Naive B cell (primary cell): Measurements from ENCODE around the gene EDN3. TPM values are rescaled to one million over a fixed set of nuclear protein-coding genes. Genes with fewer than 3 reads are reported as not detected.
A peak's percentile ranks its signal among the peaks of the same experiment; 100 is the strongest.

Experiments
- ATAC-seq, 2 donors: fragments of 150-1000 bp; cut with Tn5 transposase; 2 replicates each; pipeline ENCODE4 v1.10.0; 2021; ENCODE audit warnings: low read depth in 2 of 2, mild to moderate bottlenecking in 2 of 2, moderate library complexity in 2 of 2
- DNase-seq: peaks from one replicate; pipeline ENCODE4 v3.0.0; 2022
- H3K27ac Mint-ChIP-seq, 6 donors: one replicate each; pipeline ENCODE4 v1.8.0; 2020 to 2022; ENCODE audit warnings: mild to moderate bottlenecking in 6 of 6, mixed read lengths in 6 of 6, moderate library complexity in 5 of 6, inconsistent platforms in 2 of 6
- H3K27me3 Mint-ChIP-seq, 3 donors: one replicate each; pipeline ENCODE4 v1.8.0; 2021 to 2022; ENCODE audit warnings: mixed read lengths in 3 of 3, mild to moderate bottlenecking in 1 of 3
- H3K36me3 Mint-ChIP-seq, 2 donors: one replicate each; pipeline ENCODE4 v1.8.0; 2020 to 2022; ENCODE audit warnings: mixed read lengths in 2 of 2, inconsistent platforms in 1 of 2, mild to moderate bottlenecking in 1 of 2
- H3K4me1 Mint-ChIP-seq, 3 donors: one replicate each; pipeline ENCODE4 v1.8.0; 2020 to 2022; ENCODE audit warnings: mixed read lengths in 3 of 3, inconsistent platforms in 1 of 3, mild to moderate bottlenecking in 1 of 3, moderate library complexity in 1 of 3
- H3K4me3 Mint-ChIP-seq, 8 donors: one replicate each; pipeline ENCODE4 v1.8.0; 2020 to 2022; ENCODE audit warnings: mild to moderate bottlenecking in 8 of 8, mixed read lengths in 8 of 8, moderate library complexity in 8 of 8, inconsistent platforms in 2 of 8
- H3K9me3 Mint-ChIP-seq, 7 donors: one replicate each; pipeline ENCODE4 v1.8.0; 2020 to 2022; ENCODE audit warnings: mixed read lengths in 7 of 7, mild to moderate bottlenecking in 5 of 7, inconsistent platforms in 2 of 7, moderate library complexity in 1 of 7
- polyA plus RNA-seq, 6 donors: library from polyadenylated mRNA; unstranded; fragments of 300-500 nt; fragmentation: Illumina TruSeq; gene quantifications; one replicate each; pipeline ENCODE4 v1.2.3, GENCODE V29; 2021; ENCODE audit warnings: low read depth in 6 of 6

Gene EDN3
- polyA plus RNA-seq, 6 donors from 2014 or later: not detected

DNA sequence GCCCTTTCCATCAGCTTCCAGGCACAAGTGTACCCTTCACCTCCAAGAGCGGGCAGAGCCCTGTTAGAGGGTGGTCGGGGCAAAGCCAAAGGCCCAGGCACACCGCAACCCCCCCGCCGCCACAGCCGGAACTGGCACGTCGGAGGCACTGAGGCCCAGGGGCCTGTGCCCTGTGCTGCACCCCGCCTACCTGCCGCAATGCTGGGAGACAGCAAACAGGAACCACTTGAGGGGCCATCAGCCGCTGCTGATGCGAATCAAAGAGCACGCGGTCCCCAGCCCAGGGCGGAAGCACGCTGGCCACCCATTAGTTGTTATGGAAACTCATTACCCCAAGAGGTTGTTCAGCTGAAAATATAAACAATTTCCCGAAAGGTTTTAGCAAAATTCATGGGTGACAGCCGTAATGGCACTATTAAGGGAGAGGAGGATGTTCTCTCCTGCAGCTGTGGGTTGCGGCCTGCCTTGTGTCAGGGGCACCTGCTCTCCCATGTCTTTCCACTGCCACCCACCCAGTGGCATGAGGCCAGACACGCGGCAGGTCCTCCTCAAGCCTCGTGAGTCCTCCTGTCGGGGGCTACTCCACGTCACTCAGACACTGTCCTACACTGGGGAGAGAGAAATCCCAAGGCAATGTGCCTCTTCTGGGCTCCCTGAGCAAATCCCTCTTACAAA, 65.3 kb downstream of the EDN3 start:
- DNase-seq (no peak), ATAC-seq (no peak)
- H3K4me1 Mint-ChIP-seq: no peaks in the 10 kb centered on the region
- H3K4me3 Mint-ChIP-seq: peak overlapping the region in 1 of 8 donors; percentile 48
- no peaks in the 10 kb centered on the region for H3K36me3 Mint-ChIP-seq
- H3K27ac Mint-ChIP-seq: no peak overlapping the region
- peaks cover 0 to 2% (median 0%) of the 10 kb centered on the region in 7 donors for H3K9me3 Mint-ChIP-seq
- H3K27me3 Mint-ChIP-seq: peaks cover 0 to 6% (median under 1%) of the 10 kb centered on the region in 3 donors

DNA sequence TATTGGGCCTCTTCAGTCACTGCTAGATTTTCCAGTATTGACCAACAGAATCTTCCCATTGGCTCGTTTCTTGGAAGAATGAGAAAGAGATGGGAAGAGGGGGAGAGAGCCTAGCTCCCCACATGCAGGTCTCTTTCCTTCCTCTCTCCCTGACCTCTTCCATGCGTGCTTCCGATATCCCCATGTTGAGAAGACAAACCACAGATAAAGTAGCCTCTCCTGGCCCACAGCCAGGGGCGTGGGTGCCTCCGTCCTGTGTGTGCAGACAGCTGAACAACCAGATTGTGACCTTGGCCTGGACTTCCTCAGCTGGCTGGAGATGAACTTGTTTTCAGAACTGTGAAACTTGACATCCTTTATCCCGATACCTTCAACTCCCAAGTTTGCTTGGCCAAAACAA, 71.0 kb downstream of the EDN3 start:
- H3K9me3 Mint-ChIP-seq: no peaks in the 10 kb centered on the region
- no peak overlapping the region for H3K27ac Mint-ChIP-seq
- DNase-seq (no peak), ATAC-seq (no peak)
- H3K4me3 Mint-ChIP-seq: no peak overlapping the region
- H3K4me1 Mint-ChIP-seq: no peaks in the 10 kb centered on the region
- H3K27me3 Mint-ChIP-seq: peaks cover 13 to 25% (median 19%) of the 10 kb centered on the region in 3 donors
- H3K36me3 Mint-ChIP-seq: no peaks in the 10 kb centered on the region

DNA sequence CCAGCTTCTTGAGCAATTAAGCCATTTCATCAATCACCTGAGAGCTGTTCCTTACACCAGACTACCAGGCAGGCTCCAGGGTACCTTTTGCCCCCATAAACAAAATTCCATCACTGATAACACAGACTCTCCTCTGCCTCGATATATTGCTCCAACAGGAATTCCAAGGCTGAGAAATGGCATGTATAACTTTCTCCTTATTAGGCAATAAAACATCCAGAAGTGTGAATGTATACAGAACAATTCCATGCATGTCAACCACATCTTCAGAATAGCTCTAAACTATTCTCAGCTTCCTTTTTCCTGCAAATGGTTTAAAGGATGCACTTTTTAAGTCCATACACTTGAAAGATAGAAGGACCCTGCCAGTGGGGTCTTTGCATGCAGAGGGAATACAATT, 73.8 kb downstream of the EDN3 start:
- no peak for DNase-seq
- H3K9me3 Mint-ChIP-seq: no peaks in the 10 kb centered on the region
- no peak for ATAC-seq
- H3K4me3 Mint-ChIP-seq: no peak overlapping the region
- no peaks in the 10 kb centered on the region for H3K36me3 Mint-ChIP-seq
- peaks cover 13 to 33% (median 22%) of the 10 kb centered on the region in 3 donors for H3K27me3 Mint-ChIP-seq
- no peak overlapping the region for H3K27ac Mint-ChIP-seq
- H3K4me1 Mint-ChIP-seq: no peaks in the 10 kb centered on the region

DNA sequence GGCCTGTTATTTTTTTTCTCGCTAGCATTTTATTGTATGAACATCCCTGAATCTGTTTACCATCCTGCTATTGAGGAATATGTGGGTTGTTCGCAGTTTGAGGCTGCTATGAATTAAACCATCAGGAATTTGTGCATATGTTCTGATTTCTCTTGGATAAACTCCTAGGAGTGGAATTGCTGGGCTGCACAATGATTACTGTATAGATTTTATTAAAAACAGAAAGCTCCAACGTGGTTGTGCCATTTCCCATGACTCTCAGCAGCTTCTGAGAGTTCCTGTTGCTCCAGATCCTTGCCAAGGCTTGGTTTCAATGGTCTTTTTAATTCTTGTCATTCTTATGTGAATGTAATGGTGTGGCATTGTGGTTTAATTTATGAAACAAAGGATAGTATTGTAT, 75.1 kb downstream of the EDN3 start:
- peak overlapping the region in 1 of 6 donors; percentile 35 for H3K27ac Mint-ChIP-seq
- no peak overlapping the region for H3K4me3 Mint-ChIP-seq
- DNase-seq (no peak), ATAC-seq (no peak)
- peaks cover 18 to 46% (median 22%) of the 10 kb centered on the region in 3 donors for H3K27me3 Mint-ChIP-seq
- H3K36me3 Mint-ChIP-seq: no peaks in the 10 kb centered on the region
- no peaks in the 10 kb centered on the region for H3K9me3 Mint-ChIP-seq
- H3K4me1 Mint-ChIP-seq: no peaks in the 10 kb centered on the region

Other genes with a start within 250 kb of the EDN3 start
- 1 to 10 TPM in 4 of 6 donors, under 1 TPM in 2; 0.66 to 2.6 (median 2.3) TPM for gene ZNF831, start 136.8 kb upstream of the EDN3 start, polyA plus RNA-seq